PC-3 (cell line): ENCODE data around the gene NR1I2.

Experiments
- CTCF ChIP-seq: fragments of 300-600 bp; sonication (generic); conservative IDR thresholded peaks from 2 replicates; pipeline ENCODE4 v1.5.1; 2017; ENCODE audit warnings: antibody characterized with exemption, low read depth, mild to moderate bottlenecking, low read length
- EZH2 ChIP-seq: fragments of 300-600 bp; sonication (generic); IDR thresholded peaks from one replicate; pipeline ENCODE4 v1.6.1; 2017; ENCODE audit warnings: antibody characterized with exemption, mild to moderate bottlenecking, low read length; ENCODE audit not compliant: unreplicated experiment
- EZH2phosphoT487 ChIP-seq: fragments of 300-600 bp; sonication (generic); IDR thresholded peaks from 2 replicates; pipeline ENCODE4 v1.6.1; 2018; ENCODE audit warnings: mild to moderate bottlenecking, antibody characterized with exemption, low read length, borderline replicate concordance

GRCh38 chr3:119812491-119813058 lies 30.7 kb downstream of the NR1I2 start:
- TF ChIP-seq CTCF (no peak), EZH2 (no peak), EZH2phosphoT487 (no peak)
